Central memory CD8-positive, alpha-beta T cell (primary cell): Measurements from ENCODE around the gene MARK4.
A peak's percentile ranks its signal among the peaks of the same experiment; 100 is the strongest.

Experiments used
- ATAC-seq: fragments of 150-1000 bp; cut with Tn5 transposase; replicated peaks from 2 replicates; pipeline ENCODE4 v1.10.0; 2022; ENCODE audit warnings: mild to moderate bottlenecking, moderate FRiP score, moderate number of reproducible peaks; ENCODE audit not compliant: poor library complexity, severe bottlenecking; ENCODE audit errors: extremely low read depth
- DNase-seq, 2 donors: peaks; one replicate each; pipeline ENCODE4 v3.0.0; 2021; ENCODE audit warnings: low spot score in 2 of 2
- H3K27ac Mint-ChIP-seq: one replicate; pipeline ENCODE4 v1.8.0; 2022; ENCODE audit warnings: low read depth, mild to moderate bottlenecking, moderate library complexity, mixed read lengths
- H3K27me3 Mint-ChIP-seq: one replicate; pipeline ENCODE4 v1.8.0; 2022; ENCODE audit warnings: mixed read lengths
- H3K36me3 Mint-ChIP-seq: one replicate; pipeline ENCODE4 v1.8.0; 2022; ENCODE audit warnings: mild to moderate bottlenecking, moderate library complexity, mixed read lengths; ENCODE audit not compliant: insufficient read depth
- H3K4me1 Mint-ChIP-seq: one replicate; pipeline ENCODE4 v1.8.0; 2022; ENCODE audit warnings: mixed read lengths
- H3K4me3 Mint-ChIP-seq: one replicate; pipeline ENCODE4 v1.8.0; 2022; ENCODE audit warnings: mild to moderate bottlenecking, moderate library complexity, mixed read lengths
- H3K9me3 Mint-ChIP-seq: one replicate; pipeline ENCODE4 v1.8.0; 2022; ENCODE audit warnings: mixed read lengths

Gene MARK4

DNA sequence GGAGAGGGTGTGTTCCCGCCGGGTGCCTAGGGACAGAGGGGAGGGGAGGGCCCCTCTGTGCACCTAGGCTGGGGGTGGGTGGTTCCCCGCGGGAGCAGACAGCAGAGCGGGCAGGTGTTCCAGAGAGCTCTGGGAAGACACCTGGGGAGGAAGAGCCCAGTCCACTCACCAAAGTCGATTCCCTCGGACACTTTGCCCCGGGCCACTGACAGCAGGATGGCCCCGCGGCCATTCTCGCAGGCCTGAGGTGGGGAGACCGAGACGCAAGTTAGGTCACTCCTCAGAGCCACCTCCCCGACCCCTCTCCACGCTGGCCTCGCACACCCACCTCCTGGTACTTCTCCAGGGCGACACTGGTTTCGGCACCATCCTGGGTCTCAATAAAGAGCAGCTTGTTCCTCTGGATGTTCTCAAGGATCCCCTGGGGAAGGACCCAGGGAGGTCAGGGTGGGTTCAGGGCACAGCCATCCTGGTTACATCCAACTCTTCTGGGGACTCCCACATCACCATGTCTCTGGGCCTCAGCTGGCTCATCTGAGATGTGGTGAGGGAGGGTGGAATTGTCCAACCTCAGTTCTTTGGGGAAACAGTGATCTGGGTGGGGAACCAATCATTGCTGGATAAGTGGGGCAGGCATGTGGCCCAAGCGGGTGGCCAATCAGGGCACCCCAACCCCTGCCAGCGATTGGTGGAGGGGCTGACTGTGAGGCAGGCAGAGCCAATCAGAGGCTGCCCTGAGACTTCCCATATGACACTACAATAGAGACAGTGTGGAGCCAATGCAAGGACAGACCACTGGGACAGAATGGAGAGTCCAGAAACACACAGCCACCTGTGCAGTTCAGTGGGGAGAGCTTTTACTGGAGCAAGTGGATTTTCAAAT is 102.1 kb downstream of the MARK4 start:
- DNase-seq (no peak), ATAC-seq (no peak)
- H3K9me3 Mint-ChIP-seq, result no peaks in the 10 kb centered on the region
- no peaks in the 10 kb centered on the region for H3K27me3 Mint-ChIP-seq
- H3K27ac Mint-ChIP-seq, result peak overlapping the region; percentile 6
- H3K4me3 Mint-ChIP-seq, result no peak overlapping the region
- peaks cover 7% of the 10 kb centered on the region for H3K4me1 Mint-ChIP-seq
- peaks cover 10% of the 10 kb centered on the region for H3K36me3 Mint-ChIP-seq

DNA sequence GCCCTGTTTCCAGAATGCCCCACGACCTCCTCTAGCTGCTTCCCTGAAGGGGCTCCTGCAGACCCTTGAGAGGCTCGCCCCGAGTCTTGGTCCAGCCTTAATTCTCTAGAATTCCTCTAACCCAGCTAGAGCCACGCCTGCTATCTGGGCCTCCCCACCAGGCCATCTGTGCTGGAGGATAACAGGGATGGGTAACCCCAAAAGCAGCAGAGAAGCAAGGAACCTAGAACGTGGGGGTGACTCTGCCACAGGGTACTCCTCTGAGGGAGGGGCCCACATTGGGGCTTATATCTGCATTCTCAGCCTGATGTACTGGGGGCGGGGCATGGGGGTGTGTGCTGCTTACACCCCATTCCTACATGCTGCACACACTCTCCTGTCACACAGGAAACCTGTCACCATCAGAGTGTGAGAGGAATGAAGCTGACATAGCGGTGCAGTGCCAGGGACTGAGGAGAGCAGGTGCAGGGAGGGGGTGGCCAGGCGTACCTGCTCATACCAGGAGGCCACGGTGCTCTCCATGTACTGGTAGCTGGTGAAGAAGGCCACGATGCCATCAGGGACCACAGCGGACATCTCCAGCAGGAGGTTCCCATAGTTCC is 103.3 kb downstream of the MARK4 start:
- Mint-ChIP-seq H3K9me3 (no peaks in the 10 kb centered on the region), H3K27me3 (no peaks in the 10 kb centered on the region), H3K36me3 (peaks cover 10% of the 10 kb centered on the region), H3K27ac (peak overlapping the region; percentile 6), H3K4me1 (peaks cover 7% of the 10 kb centered on the region), H3K4me3 (peak overlapping the region; percentile 9)
- DNase-seq (no peak), ATAC-seq (peak; percentile 36)
